Measurements from ENCODE around the gene PLPPR1. TPM values are rescaled to one million over a fixed set of nuclear protein-coding genes. Genes with fewer than 3 reads are reported as not detected.
"Not testable (repeated sequence)": the region's sequence is repeated elsewhere in the genome, so short reads cannot be mapped to it uniquely, and the experiment has no call there.

The PLPPR1 gene
- total RNA-seq, 1 experiment from 2014 or later, result not detected

- peak; percentile 48 for DNase-seq (ENCODE audit: low read depth)
These were observed 90.8 kb downstream of the PLPPR1 start for GRCh38 chr9:101119206-101119819.

- DNase-seq (ENCODE audit: low read depth), result no peak
These were observed 93.4 kb downstream of the PLPPR1 start for GRCh38 chr9:101121836-101122399.

GRCh38 chr9:101126556-101126955, 98.0 kb downstream of the PLPPR1 start:
- DNase-seq (ENCODE audit: low read depth), result no peak

- DNase-seq (ENCODE audit: low read depth), result not testable (repeated sequence)
These were observed 98.8 kb downstream of the PLPPR1 start for GRCh38 chr9:101127369-101127768.

- no peak for DNase-seq (ENCODE audit: low read depth)
These were observed 100.1 kb downstream of the PLPPR1 start for GRCh38 chr9:101128623-101129022.

- no peak for DNase-seq (ENCODE audit: low read depth)
These were observed 101.5 kb downstream of the PLPPR1 start for GRCh38 chr9:101130054-101130453.

- DNase-seq (ENCODE audit: low read depth), result no peak
These were observed 102.8 kb downstream of the PLPPR1 start for GRCh38 chr9:101131326-101131725.

GRCh38 chr9:101132801-101133200, 104.3 kb downstream of the PLPPR1 start:
- no peak for DNase-seq (ENCODE audit: low read depth)

GRCh38 chr9:101138509-101138908, 110.0 kb downstream of the PLPPR1 start:
- DNase-seq (ENCODE audit: low read depth), result no peak

GRCh38 chr9:101139082-101139481, 110.6 kb downstream of the PLPPR1 start:
- no peak for DNase-seq (ENCODE audit: low read depth)

GRCh38 chr9:101140764-101141163, 112.2 kb downstream of the PLPPR1 start:
- no peak for DNase-seq (ENCODE audit: low read depth)

GRCh38 chr9:101146508-101146907, 118.0 kb downstream of the PLPPR1 start:
- no peak for DNase-seq (ENCODE audit: low read depth)

GRCh38 chr9:101148344-101148743, 119.8 kb downstream of the PLPPR1 start:
- DNase-seq (ENCODE audit: low read depth), result no peak

- no peak for DNase-seq (ENCODE audit: low read depth)
These were observed 129.8 kb downstream of the PLPPR1 start for GRCh38 chr9:101158361-101158760.

- no peak for DNase-seq (ENCODE audit: low read depth)
These were observed 133.7 kb downstream of the PLPPR1 start for GRCh38 chr9:101162231-101162630.

- DNase-seq (ENCODE audit: low read depth), result no peak
These were observed 136.6 kb downstream of the PLPPR1 start for GRCh38 chr9:101165131-101165530.

- no peak for DNase-seq (ENCODE audit: low read depth)
These were observed 139.1 kb downstream of the PLPPR1 start for GRCh38 chr9:101167490-101168134.

GRCh38 chr9:101172616-101173015, 144.1 kb downstream of the PLPPR1 start:
- no peak for DNase-seq (ENCODE audit: low read depth)

- DNase-seq (ENCODE audit: low read depth), result no peak
These were observed 145.4 kb downstream of the PLPPR1 start for GRCh38 chr9:101173907-101174306.

- peak; percentile 10 for DNase-seq (ENCODE audit: low read depth)
These were observed 147.9 kb downstream of the PLPPR1 start for GRCh38 chr9:101176384-101176783.

- no peak for DNase-seq (ENCODE audit: low read depth)
These were observed 156.3 kb downstream of the PLPPR1 start for GRCh38 chr9:101184813-101185278.

GRCh38 chr9:101191723-101192122, 163.2 kb downstream of the PLPPR1 start:
- DNase-seq (ENCODE audit: low read depth), result no peak

- no peak for DNase-seq (ENCODE audit: low read depth)
These were observed 168.5 kb downstream of the PLPPR1 start for GRCh38 chr9:101197026-101197425.

Measured in HT1080 (cell line).